HCT116 (cell line): ENCODE results near the gene AUTS2. TPM values are rescaled to one million over a fixed set of nuclear protein-coding genes. Genes with fewer than 3 reads are reported as not detected.

Source experiments
- ATAC-seq: fragments of 200-7000 bp; cut with Tn5 transposase; 2 replicates; pipeline ENCODE4 v1.9.1; 2020; ENCODE audit warnings: mild to moderate bottlenecking, moderate library complexity
- BruUV-seq: library from RNA; stranded (reverse); fragments of 400-500 nt; replicated peaks from 2 replicates; lab custom pipeline; 2021; lab: Mats Ljungman, UMichigan
- CTCF ChIA-PET: fragments of 300-600 bp; sonication (Branson Sonifier 250); formaldehyde crosslinking; loops from one replicate; lab custom pipeline; 2021; ENCODE audit warnings: antibody characterized with exemption; lab: Charles Lee
- POLR2A ChIA-PET: fragments of 300-600, 350-600 bp; sonication (Branson Sonifier 250); formaldehyde crosslinking; loops from one replicate; lab custom pipeline; 2021; ENCODE audit warnings: antibody characterized with exemption; lab: Charles Lee
- RAD21 ChIA-PET, 2 experiments: fragments of 300-600 bp; sonication (Branson Sonifier 250); formaldehyde crosslinking; loops; one replicate each; lab custom pipeline; 2023; ENCODE audit warnings: low total read pairs in 2 of 2; ENCODE audit not compliant: uncharacterized antibody in 2 of 2, unreplicated experiment in 2 of 2, low non-redundant PET in 1 of 2; lab: Charles Lee
- DNase-seq: peaks from one replicate; pipeline ENCODE4 v3.0.0-alpha.2; 2010; ENCODE audit warnings: low read depth, low spot score
- H2AFZ ChIP-seq: fragments of 200-600 bp; shearing (Covaris generic), sonication (generic); 2 replicates; pipeline ENCODE4 v1.6.1; 2017; ENCODE audit warnings: low read depth, mixed run types, mixed read lengths, antibody characterized with exemption, low read length; ENCODE audit not compliant: poor library complexity, severe bottlenecking
- H3K27ac ChIP-seq: 2 replicates; pipeline ENCODE4 v1.5.1; 2012; ENCODE audit warnings: low read depth, low read length
- H3K27me3 ChIP-seq: fragments of 200-600 bp; sonication (generic); 2 replicates; pipeline ENCODE4 v1.6.1; 2016; ENCODE audit warnings: mixed run types, low read length, mixed read lengths; ENCODE audit not compliant: insufficient read depth
- H3K36me3 ChIP-seq, 2 experiments: fragments of 200-500 bp in 1 of 2; fragments of 200-600 bp in 1 of 2; sonication (Bioruptor generic) in 1 of 2; sonication (generic) in 1 of 2; 2 replicates each; pipeline versions ENCODE4 v1.5.1 to v1.6.1; 2014 to 2016; ENCODE audit warnings: low read length in 2 of 2, inconsistent platforms in 1 of 2, mixed read lengths in 1 of 2, mixed run types in 1 of 2; ENCODE audit not compliant: insufficient read depth in 2 of 2, control insufficient read depth in 1 of 2
- H3K4me1 ChIP-seq, 2 experiments: fragments of 200-600 bp in 1 of 2; sonication (generic) in 1 of 2; 2 replicates each; pipeline versions ENCODE4 v1.5.1 to v1.6.1; 2012 to 2017; ENCODE audit warnings: low read length in 2 of 2, inconsistent platforms in 1 of 2, mild to moderate bottlenecking in 1 of 2, mixed read lengths in 1 of 2, mixed run types in 1 of 2, moderate library complexity in 1 of 2; ENCODE audit not compliant: insufficient read depth in 2 of 2, control insufficient read depth in 1 of 2
- H3K4me2 ChIP-seq: fragments of 200-600 bp; sonication (generic); 2 replicates; pipeline ENCODE4 v1.6.1; 2017; ENCODE audit warnings: mixed run types, low read length, mixed read lengths
- H3K4me3 ChIP-seq, 2 experiments: fragments of 200-600 bp in 1 of 2; sonication (generic) in 1 of 2; replicated peaks in 1 of 2; 2 replicates each; pipeline ENCODE4 v1.5.1; 2011 to 2016; ENCODE audit warnings: low read length in 2 of 2, control low read depth in 1 of 2, low read depth in 1 of 2, mild to moderate bottlenecking in 1 of 2, mixed read lengths in 1 of 2, mixed run types in 1 of 2
- H3K79me2 ChIP-seq: fragments of 200-600 bp; sonication (generic); 2 replicates; pipeline ENCODE4 v1.6.1; 2017; ENCODE audit warnings: mild to moderate bottlenecking, mixed run types, low read length, moderate library complexity, mixed read lengths; ENCODE audit not compliant: insufficient read depth
- H3K9ac ChIP-seq: fragments of 200-600 bp; sonication (generic); 2 replicates; pipeline ENCODE4 v1.6.1; 2016; ENCODE audit warnings: low read length, mixed read lengths
- H3K9me2 ChIP-seq: fragments of 200-600 bp; sonication (generic), shearing (Covaris generic); 2 replicates; pipeline ENCODE4 v1.6.1; 2017; ENCODE audit warnings: mixed run types, mild to moderate bottlenecking, moderate library complexity; ENCODE audit not compliant: insufficient read depth
- H3K9me3 ChIP-seq, 2 experiments: fragments of 200-500 bp in 1 of 2; fragments of 200-600 bp in 1 of 2; sonication (Bioruptor generic) in 1 of 2; sonication (generic) in 1 of 2; 2 replicates each; pipeline ENCODE4 v1.6.1; 2014 to 2017; ENCODE audit warnings: low read length in 2 of 2, mixed read lengths in 2 of 2, inconsistent platforms in 1 of 2, low read depth in 1 of 2, mild to moderate bottlenecking in 1 of 2, mixed run types in 1 of 2, moderate library complexity in 1 of 2; ENCODE audit not compliant: control insufficient read depth in 1 of 2, insufficient read depth in 1 of 2
- H4K20me1 ChIP-seq: fragments of 200-600 bp; sonication (generic), shearing (Covaris generic); 2 replicates; pipeline ENCODE4 v1.6.1; 2017; ENCODE audit warnings: mixed run types, mild to moderate bottlenecking, moderate library complexity; ENCODE audit not compliant: insufficient read depth
- CEBPB ChIP-seq: IDR thresholded peaks from 2 replicates; pipeline ENCODE4 v1.6.1; 2012; ENCODE audit warnings: low read depth
- SIN3A ChIP-seq: IDR thresholded peaks from 2 replicates; pipeline ENCODE4 v1.6.1; 2012; ENCODE audit warnings: low read depth
- intact Hi-C: fragments of 100-400 bp; cut with micrococcal nuclease; formaldehyde crosslinking; loops from 2 replicates; pipeline ENCODE4 v1.10.0; 2022
- total RNA-seq: library from RNA; stranded (reverse); gene quantifications from one replicate; pipeline ENCODE4 v1.2.1, GENCODE V29; 2021; ENCODE audit not compliant: unreplicated experiment

The AUTS2 gene
- total RNA-seq, 1 experiment from 2014 or later: 0.93 TPM

DNA sequence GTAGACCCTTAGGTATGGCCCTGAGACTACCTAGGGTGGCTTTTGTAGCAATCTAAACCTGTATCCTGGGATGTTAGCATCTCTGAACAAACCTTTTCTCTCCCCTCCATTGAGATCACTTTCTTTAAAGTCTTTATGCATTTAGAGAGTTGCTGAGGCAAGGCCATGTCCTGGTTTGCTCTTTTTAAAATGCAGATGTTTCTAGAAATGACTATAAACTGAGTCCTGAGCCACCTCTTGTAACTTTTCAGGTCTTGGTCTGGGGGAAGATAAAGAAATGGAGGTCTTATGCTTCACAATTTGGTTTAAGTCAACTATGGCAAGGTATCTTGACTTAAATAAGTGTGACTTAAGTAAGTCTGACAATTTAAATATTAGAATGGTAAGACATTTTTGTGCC is 78.0 kb downstream of the AUTS2 start:
- no peaks in the 10 kb centered on the region for H3K36me3 ChIP-seq
- H2AFZ ChIP-seq: no peak overlapping the region
- BruUV-seq: no TSS peak
- RAD21 ChIA-PET: no interaction called here
- intact Hi-C loops: no loop called here
- POLR2A ChIA-PET: no interaction called here
- CTCF ChIA-PET: no interaction called here
- H3K4me2 ChIP-seq: no peak overlapping the region
- H3K27me3 ChIP-seq: no peaks in the 10 kb centered on the region
- no peaks in the 10 kb centered on the region for H3K79me2 ChIP-seq
- ATAC-seq: no peak
- no peak overlapping the region for H3K9ac ChIP-seq
- no peaks in the 10 kb centered on the region for H4K20me1 ChIP-seq
- no peak overlapping the region for H3K4me3 ChIP-seq
- H3K4me1 ChIP-seq: no peaks in the 10 kb centered on the region
- no peak for TF ChIP-seq SIN3A
- no peak for DNase-seq
- H3K9me2 ChIP-seq: no peaks in the 10 kb centered on the region
- H3K9me3 ChIP-seq: peaks cover 9 to 15% of the 10 kb centered on the region in 2 experiments; a peak in 3 of 4 replicates
- H3K27ac ChIP-seq: no peak overlapping the region

DNA sequence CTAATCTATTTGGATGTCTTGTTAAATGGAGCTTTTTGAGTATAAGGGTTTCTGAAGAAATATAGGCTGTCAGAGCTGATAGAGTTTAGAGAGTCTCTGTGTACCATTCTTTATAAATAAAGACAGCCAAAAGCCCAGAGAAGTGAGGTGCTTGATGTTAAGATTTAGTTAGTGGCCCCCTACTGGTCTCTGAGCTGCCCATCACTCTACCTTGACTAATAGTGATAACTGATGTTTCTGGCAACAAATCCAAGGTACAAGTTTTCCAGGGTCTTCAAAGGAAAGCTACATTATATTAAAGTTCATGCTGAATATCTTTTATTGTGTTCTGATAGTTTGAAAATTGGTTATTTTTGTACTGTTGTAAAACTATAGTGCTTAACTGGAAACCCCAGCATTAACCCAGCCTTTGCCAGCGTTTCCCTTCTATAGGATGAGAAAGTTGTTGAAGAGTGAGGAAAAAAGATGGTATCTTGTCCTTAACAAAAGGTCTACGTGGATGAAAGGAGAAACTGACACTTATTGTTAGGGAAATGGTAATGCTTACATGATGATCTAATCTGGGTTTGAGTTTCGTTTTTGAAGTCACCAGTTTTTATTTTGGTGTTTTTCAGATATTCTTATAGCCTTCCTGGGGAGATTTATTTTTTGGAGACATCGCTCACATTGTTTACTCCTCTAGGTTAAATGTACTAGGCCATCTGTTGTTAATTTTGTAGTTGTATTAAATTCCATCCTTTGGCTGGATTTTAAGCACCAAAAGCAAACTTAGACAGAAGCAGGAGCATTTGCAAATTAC is 79.0 kb downstream of the AUTS2 start:
- no peaks in the 10 kb centered on the region for H4K20me1 ChIP-seq
- no peak overlapping the region for H3K9ac ChIP-seq
- ChIA-PET RAD21 (no interaction called here), CTCF (no interaction called here), POLR2A (no interaction called here)
- DNase-seq: no peak
- no peaks in the 10 kb centered on the region for H3K9me2 ChIP-seq
- no peaks in the 10 kb centered on the region for H3K4me1 ChIP-seq
- no peak for TF ChIP-seq CEBPB
- ATAC-seq: no peak
- H3K4me2 ChIP-seq: no peak overlapping the region
- H3K27ac ChIP-seq: no peak overlapping the region
- H3K4me3 ChIP-seq: no peak overlapping the region
- no TSS peak for BruUV-seq
- no peaks in the 10 kb centered on the region for H3K36me3 ChIP-seq
- H3K79me2 ChIP-seq: no peaks in the 10 kb centered on the region
- no peaks in the 10 kb centered on the region for H3K27me3 ChIP-seq
- H2AFZ ChIP-seq: no peak overlapping the region
- H3K9me3 ChIP-seq: peaks cover 15 to 19% of the 10 kb centered on the region in 2 experiments; a peak in 3 of 4 replicates
- intact Hi-C loops: no loop called here
